ENCODE data around the gene ZNRF1. TPM values are rescaled to one million over a fixed set of nuclear protein-coding genes. Genes with fewer than 3 reads are reported as not detected.

ZNRF1 gene
- total and polyA plus RNA-seq, 2 donors (not counting 1 experiment from before 2014, with no cell fraction given) = 0.27 to 0.76 TPM

DNA sequence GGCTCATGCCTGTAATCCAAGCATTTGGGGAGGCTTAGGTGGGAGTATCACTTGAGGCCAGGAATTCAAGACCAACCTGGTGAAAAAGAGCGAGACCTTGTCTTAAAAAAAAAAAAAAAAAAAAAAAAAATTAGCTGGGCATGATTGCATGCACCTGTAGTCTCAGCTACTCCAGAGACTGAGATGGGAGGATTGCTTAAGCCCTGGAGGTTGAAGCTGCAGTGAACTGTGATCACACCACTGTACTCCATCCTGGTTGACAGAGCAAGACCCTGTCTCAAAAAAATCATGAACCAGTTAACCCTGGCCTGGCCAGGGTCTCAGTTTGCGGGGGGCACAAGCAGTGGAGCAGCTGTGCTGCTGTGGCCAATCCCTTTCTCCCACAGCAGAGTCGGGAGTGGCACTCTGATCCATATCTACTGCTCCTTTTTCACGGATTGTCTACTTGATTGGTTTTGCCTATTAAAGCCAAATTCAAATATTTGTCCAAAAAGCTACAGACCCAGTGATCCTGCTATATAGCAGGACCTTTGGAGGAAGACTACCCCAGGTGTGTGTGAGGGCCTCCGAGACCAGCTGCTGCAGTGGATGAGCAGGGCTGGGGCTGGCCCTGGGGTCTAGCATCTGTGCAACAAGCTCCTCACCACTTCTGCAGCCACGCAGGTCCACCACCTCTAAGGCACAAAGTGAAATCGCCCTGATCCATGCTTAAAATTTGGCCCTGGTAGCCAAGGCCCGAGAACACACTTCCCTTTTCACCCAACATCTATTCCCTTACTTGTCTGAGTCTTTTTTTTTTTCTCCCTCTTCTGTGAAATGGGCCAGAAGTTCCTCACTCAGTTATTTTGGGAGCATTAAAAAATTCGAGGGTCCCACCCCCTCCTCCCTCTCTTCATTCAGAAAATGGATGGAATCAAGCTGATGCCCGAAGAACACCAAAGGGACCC is 69.5 kb downstream of the ZNRF1 start:
- H3K27me3 ChIP-seq (replicated peaks in 1 of 4; ENCODE audit: control extremely low read depth in 1 of 4, control insufficient read depth in 3 of 4, insufficient read depth in 4 of 4, low read length in 3 of 4) = peaks cover 0 to 45% (median 10%) of the 10 kb centered on the region in 4 experiments
- TF ChIP-seq, protein P1, sequence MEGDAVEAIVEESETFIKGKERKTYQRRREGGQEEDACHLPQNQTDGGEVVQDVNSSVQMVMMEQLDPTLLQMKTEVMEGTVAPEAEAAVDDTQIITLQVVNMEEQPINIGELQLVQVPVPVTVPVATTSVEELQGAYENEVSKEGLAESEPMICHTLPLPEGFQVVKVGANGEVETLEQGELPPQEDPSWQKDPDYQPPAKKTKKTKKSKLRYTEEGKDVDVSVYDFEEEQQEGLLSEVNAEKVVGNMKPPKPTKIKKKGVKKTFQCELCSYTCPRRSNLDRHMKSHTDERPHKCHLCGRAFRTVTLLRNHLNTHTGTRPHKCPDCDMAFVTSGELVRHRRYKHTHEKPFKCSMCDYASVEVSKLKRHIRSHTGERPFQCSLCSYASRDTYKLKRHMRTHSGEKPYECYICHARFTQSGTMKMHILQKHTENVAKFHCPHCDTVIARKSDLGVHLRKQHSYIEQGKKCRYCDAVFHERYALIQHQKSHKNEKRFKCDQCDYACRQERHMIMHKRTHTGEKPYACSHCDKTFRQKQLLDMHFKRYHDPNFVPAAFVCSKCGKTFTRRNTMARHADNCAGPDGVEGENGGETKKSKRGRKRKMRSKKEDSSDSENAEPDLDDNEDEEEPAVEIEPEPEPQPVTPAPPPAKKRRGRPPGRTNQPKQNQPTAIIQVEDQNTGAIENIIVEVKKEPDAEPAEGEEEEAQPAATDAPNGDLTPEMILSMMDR (IDR thresholded peaks at IDR 0.05) = no peak
- no peak for TF ChIP-seq EZH2 (IDR thresholded peaks at IDR 0.05; ENCODE audit: borderline replicate concordance, insufficient read depth, low read depth, low read length, poor library complexity, severe bottlenecking)
- H3K79me2 ChIP-seq (ENCODE audit: control insufficient read depth, insufficient read depth, low read length) = no peaks in the 10 kb centered on the region
- Mint-ChIP-seq H3K4me1 (peaks cover 10% of the 10 kb centered on the region), H3K9me3 (ENCODE audit: insufficient read depth) (no peaks in the 10 kb centered on the region), H3K27ac (no peak overlapping the region), H3K27me3 (peaks cover 37% of the 10 kb centered on the region), H3K4me3 (no peak overlapping the region)
- ChIA-PET CTCF (no interaction called here), POLR2A (no interaction called here)
- WGBS (ENCODE audit: insufficient coverage) = 79% methylated on average over 8 of the region's 10 CpGs
- intact Hi-C loops (cut with micrococcal nuclease) = no loop called here
- DNase-seq (no peak), ATAC-seq (ENCODE audit: low read depth) (no peak)
- H3K9me3 ChIP-seq (ENCODE audit: control extremely low read depth in 1 of 3, control insufficient read depth in 2 of 3, insufficient read depth in 1 of 3, low read length in 2 of 3) = peaks cover 0 to 10% (median 0%) of the 10 kb centered on the region in 3 donors
- no peaks in the 10 kb centered on the region for H4K20me1 ChIP-seq (ENCODE audit: control insufficient read depth, insufficient read depth, low read length, poor library complexity, severe bottlenecking)
- H3K4me2 ChIP-seq (replicated peaks; ENCODE audit: low read depth, low read length, poor library complexity, severe bottlenecking) = no peak overlapping the region
- no peak overlapping the region for H3K9ac ChIP-seq (ENCODE audit: low read length)
- H3K27ac ChIP-seq (ENCODE audit: low read length in 2 of 2) = no peak overlapping the region
- H2AFZ ChIP-seq (ENCODE audit: insufficient read depth, low read depth, low read length, poor library complexity, severe bottlenecking) = no peak overlapping the region
- H3K4me3 ChIP-seq (ENCODE audit: control extremely low read depth in 1 of 5, extremely low read depth in 1 of 5, insufficient read depth in 1 of 5, low read depth in 2 of 5, low read length in 4 of 5) = no peak overlapping the region
- H3K4me1 ChIP-seq (ENCODE audit: control insufficient read depth in 2 of 2, insufficient read depth in 2 of 2, low read length in 2 of 2) = peaks cover 12 to 22% of the 10 kb centered on the region in 2 donors
- H3K36me3 ChIP-seq (replicated peaks in 1 of 2; ENCODE audit: control extremely low read depth in 1 of 2, control insufficient read depth in 1 of 2, extremely low read depth in 1 of 2, insufficient read depth in 2 of 2, low read length in 1 of 2) = no peaks in the 10 kb centered on the region

All from B cell (primary cell).